ENCODE data around the gene PRR14.

Gene PRR14

GRCh38 chr16:30666681-30667080, 15.9 kb downstream of the PRR14 start:
- no peak for TF ChIP-seq CTCF (IDR thresholded peaks at IDR 0.05; ENCODE audit: borderline replicate concordance, insufficient read depth, low read depth, low read length)

GRCh38 chr16:30667361-30667905, 16.7 kb downstream of the PRR14 start:
- no peak for TF ChIP-seq CTCF (IDR thresholded peaks at IDR 0.05; ENCODE audit: borderline replicate concordance, insufficient read depth, low read depth, low read length)

More at GRCh38 chr16:30666681-30667080, 15.9 kb downstream of the PRR14 start:
- no peak overlapping the region for H3K4me3 ChIP-seq (ENCODE audit: low read depth, low read length)

GRCh38 chr16:30668393-30668792, 17.6 kb downstream of the PRR14 start:
- TF ChIP-seq CTCF (IDR thresholded peaks at IDR 0.05; ENCODE audit: borderline replicate concordance, insufficient read depth, low read depth, low read length), result no peak
- H3K4me3 ChIP-seq (ENCODE audit: low read depth, low read length), result no peak overlapping the region

More at GRCh38 chr16:30667361-30667905, 16.7 kb downstream of the PRR14 start:
- no peak overlapping the region for H3K4me3 ChIP-seq (ENCODE audit: low read depth, low read length)

- TF ChIP-seq CTCF (IDR thresholded peaks at IDR 0.05; ENCODE audit: borderline replicate concordance, insufficient read depth, low read depth, low read length), result no peak
- no peak overlapping the region for H3K4me3 ChIP-seq (ENCODE audit: low read depth, low read length)
Observed at GRCh38 chr16:30669026-30669902, 18.5 kb downstream of the PRR14 start.

GRCh38 chr16:30669903-30670824, 19.4 kb downstream of the PRR14 start:
- no peak for TF ChIP-seq CTCF (IDR thresholded peaks at IDR 0.05; ENCODE audit: borderline replicate concordance, insufficient read depth, low read depth, low read length)
- H3K4me3 ChIP-seq (ENCODE audit: low read depth, low read length), result no peak overlapping the region

GRCh38 chr16:30675143-30675542, 24.4 kb downstream of the PRR14 start:
- TF ChIP-seq CTCF (IDR thresholded peaks at IDR 0.05; ENCODE audit: borderline replicate concordance, insufficient read depth, low read depth, low read length), result no peak

More at GRCh38 chr16:30675143-30675542, 24.4 kb downstream of the PRR14 start:
- no peak overlapping the region for H3K4me3 ChIP-seq (ENCODE audit: low read depth, low read length)
